PFSK-1 (cell line): ENCODE data around the gene LLPH.

ENCODE experiments used
- FOXP2 ChIP-seq: optimal IDR thresholded peaks from 2 replicates; pipeline ENCODE3; 2011; ENCODE audit warnings: borderline replicate concordance, control low read depth, inconsistent platforms; ENCODE audit not compliant: insufficient read depth; ENCODE audit errors: extremely low read length, extremely low read depth
- POLR2AphosphoS5 ChIP-seq: IDR thresholded peaks from 2 replicates; pipeline ENCODE4 v1.6.1; 2012; ENCODE audit warnings: low read depth, mild to moderate bottlenecking, control low read depth, low read length, moderate library complexity
- SIN3A ChIP-seq: IDR thresholded peaks from 2 replicates; pipeline ENCODE4 v1.6.1; 2012; ENCODE audit warnings: mild to moderate bottlenecking, low read length, moderate library complexity, borderline replicate concordance; ENCODE audit not compliant: insufficient read depth
- TAF1 ChIP-seq: IDR thresholded peaks from 2 replicates; pipeline ENCODE4 v1.6.1; 2012; ENCODE audit warnings: low read length, control low read depth, borderline replicate concordance; ENCODE audit not compliant: insufficient read depth
- TF ChIP-seq, protein P1 (sequence below), 2 experiments: IDR thresholded peaks; 2 replicates each; pipeline versions ENCODE4 v1.6.1 to v1.8.0; 2011 to 2012; ENCODE audit warnings: low read depth in 2 of 2, low read length in 2 of 2, control low read depth in 1 of 2, inconsistent platforms in 1 of 2, mild to moderate bottlenecking in 1 of 2, moderate library complexity in 1 of 2; ENCODE audit not compliant: insufficient read depth in 1 of 2

Gene LLPH

DNA sequence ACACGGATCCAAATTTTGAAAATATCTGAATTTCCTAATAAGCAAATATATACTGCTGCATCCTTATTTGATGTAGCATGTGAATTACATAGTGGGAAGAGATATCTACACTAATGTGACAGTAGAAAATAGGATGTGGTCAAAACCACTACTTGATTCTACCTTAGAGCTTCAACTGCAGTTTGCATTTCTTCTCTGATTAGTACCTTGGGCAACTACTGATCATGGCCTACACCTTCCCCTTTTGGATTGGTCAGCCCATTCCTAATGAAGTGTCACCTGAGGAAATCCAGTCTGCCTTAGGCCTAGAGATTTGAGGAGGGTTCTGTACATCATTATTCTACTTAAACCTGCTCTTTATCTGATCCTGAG lies 10.7 kb downstream of the LLPH start:
- TF ChIP-seq TAF1 (no peak), FOXP2 (no peak), SIN3A (no peak), POLR2AphosphoS5 (no peak)
- TF ChIP-seq, protein P1, sequence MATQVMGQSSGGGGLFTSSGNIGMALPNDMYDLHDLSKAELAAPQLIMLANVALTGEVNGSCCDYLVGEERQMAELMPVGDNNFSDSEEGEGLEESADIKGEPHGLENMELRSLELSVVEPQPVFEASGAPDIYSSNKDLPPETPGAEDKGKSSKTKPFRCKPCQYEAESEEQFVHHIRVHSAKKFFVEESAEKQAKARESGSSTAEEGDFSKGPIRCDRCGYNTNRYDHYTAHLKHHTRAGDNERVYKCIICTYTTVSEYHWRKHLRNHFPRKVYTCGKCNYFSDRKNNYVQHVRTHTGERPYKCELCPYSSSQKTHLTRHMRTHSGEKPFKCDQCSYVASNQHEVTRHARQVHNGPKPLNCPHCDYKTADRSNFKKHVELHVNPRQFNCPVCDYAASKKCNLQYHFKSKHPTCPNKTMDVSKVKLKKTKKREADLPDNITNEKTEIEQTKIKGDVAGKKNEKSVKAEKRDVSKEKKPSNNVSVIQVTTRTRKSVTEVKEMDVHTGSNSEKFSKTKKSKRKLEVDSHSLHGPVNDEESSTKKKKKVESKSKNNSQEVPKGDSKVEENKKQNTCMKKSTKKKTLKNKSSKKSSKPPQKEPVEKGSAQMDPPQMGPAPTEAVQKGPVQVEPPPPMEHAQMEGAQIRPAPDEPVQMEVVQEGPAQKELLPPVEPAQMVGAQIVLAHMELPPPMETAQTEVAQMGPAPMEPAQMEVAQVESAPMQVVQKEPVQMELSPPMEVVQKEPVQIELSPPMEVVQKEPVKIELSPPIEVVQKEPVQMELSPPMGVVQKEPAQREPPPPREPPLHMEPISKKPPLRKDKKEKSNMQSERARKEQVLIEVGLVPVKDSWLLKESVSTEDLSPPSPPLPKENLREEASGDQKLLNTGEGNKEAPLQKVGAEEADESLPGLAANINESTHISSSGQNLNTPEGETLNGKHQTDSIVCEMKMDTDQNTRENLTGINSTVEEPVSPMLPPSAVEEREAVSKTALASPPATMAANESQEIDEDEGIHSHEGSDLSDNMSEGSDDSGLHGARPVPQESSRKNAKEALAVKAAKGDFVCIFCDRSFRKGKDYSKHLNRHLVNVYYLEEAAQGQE (IDR thresholded peaks at IDR 0.05; ENCODE audit: insufficient read depth in 1 of 2, low read depth in 2 of 2, low read length in 2 of 2) = no peak

DNA sequence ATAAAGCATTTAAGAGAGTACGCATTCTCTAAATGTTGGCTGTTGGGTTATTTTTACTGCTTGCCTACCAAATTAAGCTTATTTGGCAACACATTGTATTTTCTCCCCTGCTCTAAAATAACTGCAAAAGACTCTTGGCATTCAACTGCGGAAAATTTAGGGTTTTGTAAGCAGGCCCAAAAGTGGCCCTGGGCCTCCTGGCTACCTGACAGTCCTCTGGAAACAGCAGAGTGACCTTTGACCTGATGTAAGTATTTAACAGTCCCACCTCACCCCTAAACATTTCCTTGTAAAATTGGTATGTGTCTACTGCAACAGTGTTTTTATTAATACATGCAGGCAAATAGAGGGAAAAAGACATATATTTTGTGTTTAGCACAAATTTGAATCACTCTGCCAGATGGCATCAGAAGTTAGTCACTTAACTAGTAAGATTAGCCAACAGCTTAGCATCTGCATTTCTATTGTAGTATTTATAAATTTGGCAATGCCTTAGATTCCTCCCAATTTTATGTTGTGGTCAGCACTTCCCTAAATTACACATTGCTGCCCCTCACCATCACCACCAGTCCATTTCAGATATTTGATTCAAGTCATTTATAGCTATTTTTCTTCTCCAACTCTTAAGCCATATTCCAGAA lies 11.2 kb downstream of the LLPH start:
- TF ChIP-seq, protein P1 (IDR thresholded peaks at IDR 0.05; ENCODE audit: insufficient read depth in 1 of 2, low read depth in 2 of 2, low read length in 2 of 2) = no peak
- no peak for TF ChIP-seq FOXP2
- no peak for TF ChIP-seq POLR2AphosphoS5
- no peak for TF ChIP-seq TAF1
- no peak for TF ChIP-seq SIN3A

GRCh38 chr12:66118240-66118891 lies 12.2 kb downstream of the LLPH start:
- TF ChIP-seq SIN3A = no peak
- TF ChIP-seq, protein P1 (IDR thresholded peaks at IDR 0.05; ENCODE audit: insufficient read depth in 1 of 2, low read depth in 2 of 2, low read length in 2 of 2) = no peak
- TF ChIP-seq POLR2AphosphoS5 = no peak
- TF ChIP-seq TAF1 = no peak
- no peak for TF ChIP-seq FOXP2

- TF ChIP-seq TAF1 (no peak), SIN3A (no peak), FOXP2 (no peak), POLR2AphosphoS5 (no peak)
- TF ChIP-seq, protein P1 (IDR thresholded peaks at IDR 0.05; ENCODE audit: insufficient read depth in 1 of 2, low read depth in 2 of 2, low read length in 2 of 2) = no peak
These were observed 13.3 kb downstream of the LLPH start for GRCh38 chr12:66117242-66117641.
